CD4-positive, alpha-beta T cell (primary cell): Measurements from ENCODE around the gene FGGY. TPM values are rescaled to one million over a fixed set of nuclear protein-coding genes. Genes with fewer than 3 reads are reported as not detected.

ENCODE experiments used
- ATAC-seq: fragments of 200-7000 bp; cut with Tn5 transposase; one replicate; pipeline ENCODE4 v1.10.0; 2022; ENCODE audit warnings: mild to moderate bottlenecking; ENCODE audit not compliant: poor library complexity
- CTCF ChIA-PET: fragments of 350-600 bp; sonication (Branson Sonifier 250); formaldehyde crosslinking; loops from one replicate; lab custom pipeline; 2021; ENCODE audit warnings: antibody characterized with exemption, inconsistent platforms; lab: Charles Lee
- POLR2A ChIA-PET: fragments of 350-600 bp; sonication (Branson Sonifier 250); formaldehyde crosslinking; loops from one replicate; lab custom pipeline; 2021; ENCODE audit warnings: antibody characterized with exemption, inconsistent platforms; lab: Charles Lee
- DNase-seq, 14 experiments: peaks; one replicate each; pipeline ENCODE4 v3.0.0-alpha.2; 2013 to 2020; ENCODE audit warnings: mixed read lengths in 2 of 14
- H3K27ac ChIP-seq, 2 donors: one replicate each; pipeline versions ENCODE4 v1.5.1 to v1.7.0; 2013; ENCODE audit warnings: low read length in 2 of 2, low read depth in 1 of 2, mild to moderate bottlenecking in 1 of 2
- H3K27me3 ChIP-seq, 2 experiments: 1 replicate in 1 of 2; 2 replicates in 1 of 2; pipeline versions ENCODE4 v1.6.1 to v1.7.0; 2013; ENCODE audit warnings: low read length in 2 of 2, control low read depth in 1 of 2, mild to moderate bottlenecking in 1 of 2, moderate library complexity in 1 of 2; ENCODE audit not compliant: insufficient read depth in 2 of 2, control insufficient read depth in 1 of 2
- H3K36me3 ChIP-seq: one replicate; pipeline ENCODE4 v1.6.1; 2013; ENCODE audit warnings: low read length, control low read depth; ENCODE audit not compliant: insufficient read depth
- H3K4me1 ChIP-seq: one replicate; pipeline ENCODE4 v1.6.1; 2013; ENCODE audit warnings: low read length, control low read depth; ENCODE audit not compliant: insufficient read depth
- H3K4me3 ChIP-seq: one replicate; pipeline ENCODE4 v1.5.1; 2013; ENCODE audit warnings: mild to moderate bottlenecking, low read length, moderate library complexity
- H3K9me3 ChIP-seq, 2 experiments: 1 replicate in 1 of 2; 2 replicates in 1 of 2; pipeline versions ENCODE4 v1.6.1 to v1.7.0; 2013; ENCODE audit warnings: low read length in 2 of 2, mild to moderate bottlenecking in 2 of 2, control low read depth in 1 of 2, moderate library complexity in 1 of 2; ENCODE audit not compliant: control insufficient read depth in 1 of 2, insufficient read depth in 1 of 2
- H3K27ac Mint-ChIP-seq: one replicate; pipeline ENCODE4 v1.8.0; 2020; ENCODE audit warnings: mixed read lengths
- H3K27me3 Mint-ChIP-seq: one replicate; pipeline ENCODE4 v1.8.0; 2021; ENCODE audit warnings: mixed read lengths
- H3K36me3 Mint-ChIP-seq: one replicate; pipeline ENCODE4 v1.8.0; 2021; ENCODE audit warnings: low read depth, mixed read lengths
- H3K4me1 Mint-ChIP-seq: one replicate; pipeline ENCODE4 v1.8.0; 2021; ENCODE audit warnings: low read depth, mixed read lengths
- H3K4me3 Mint-ChIP-seq: one replicate; pipeline ENCODE4 v1.8.0; 2020; ENCODE audit warnings: mild to moderate bottlenecking, mixed read lengths
- H3K9me3 Mint-ChIP-seq: one replicate; pipeline ENCODE4 v1.8.0; 2020; ENCODE audit warnings: mixed read lengths
- intact Hi-C, 2 experiments: fragments of 100-400 bp; cut with DNase I in 1 of 2; cut with micrococcal nuclease in 1 of 2; formaldehyde crosslinking; loops; one replicate each; pipeline versions ENCODE4 v1.15.1 to v1.9.0; 2023 to 2025; cut with DNase I, micrococcal nuclease
- total RNA-seq, 174 experiments: library from RNA in 2 of 174; stranded (reverse) in 2 of 174; gene quantifications; one replicate each; pipeline ENCODE4 v1.2.3 and lab custom pipeline; 2021 to 2026
- TF ChIP-seq, protein P1 (sequence below): fragments of 200-600 bp; IDR thresholded peaks from one replicate; pipeline ENCODE4 v1.8.0; 2022; ENCODE audit warnings: antibody characterized with exemption, mild to moderate bottlenecking

FGGY gene
- total RNA-seq, 2 experiments from 2014 or later: 9.5 to 10.0 TPM

DNA sequence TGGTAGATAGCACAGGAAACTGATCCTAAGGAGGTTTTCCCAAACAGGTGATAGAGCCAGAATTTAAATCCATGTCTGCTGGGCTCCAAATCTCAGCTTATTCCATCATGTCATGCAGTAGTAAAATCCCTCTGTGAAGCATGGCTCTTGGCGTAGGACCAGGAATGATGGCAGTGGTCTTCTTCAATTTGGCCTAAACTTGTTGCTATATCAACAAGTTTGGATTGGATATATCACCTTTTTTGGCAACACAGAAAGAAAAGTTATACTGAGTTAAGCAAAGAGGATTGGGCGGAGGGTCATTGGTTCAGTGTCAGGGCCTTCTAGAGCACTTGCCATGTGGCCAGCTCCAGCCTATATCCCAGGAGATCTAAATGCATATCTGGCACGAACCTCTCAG is 52.2 kb downstream of the FGGY start:
- ChIA-PET CTCF (no interaction called here), POLR2A (interaction anchor here (1.0 kb wide), 1 partner anchor 15 kb away, joined by 3 read pairs; no protein-coding TSS in a partner anchor)
- no peak overlapping the region for H3K27ac Mint-ChIP-seq
- Histone ChIP-seq H3K4me1 (no peaks in the 10 kb centered on the region), H3K27ac (no peak overlapping the region), H3K27me3 (no peaks in the 10 kb centered on the region), H3K4me3 (no peak overlapping the region), H3K9me3 (no peaks in the 10 kb centered on the region), H3K36me3 (no peaks in the 10 kb centered on the region)
- TF ChIP-seq, protein P1, sequence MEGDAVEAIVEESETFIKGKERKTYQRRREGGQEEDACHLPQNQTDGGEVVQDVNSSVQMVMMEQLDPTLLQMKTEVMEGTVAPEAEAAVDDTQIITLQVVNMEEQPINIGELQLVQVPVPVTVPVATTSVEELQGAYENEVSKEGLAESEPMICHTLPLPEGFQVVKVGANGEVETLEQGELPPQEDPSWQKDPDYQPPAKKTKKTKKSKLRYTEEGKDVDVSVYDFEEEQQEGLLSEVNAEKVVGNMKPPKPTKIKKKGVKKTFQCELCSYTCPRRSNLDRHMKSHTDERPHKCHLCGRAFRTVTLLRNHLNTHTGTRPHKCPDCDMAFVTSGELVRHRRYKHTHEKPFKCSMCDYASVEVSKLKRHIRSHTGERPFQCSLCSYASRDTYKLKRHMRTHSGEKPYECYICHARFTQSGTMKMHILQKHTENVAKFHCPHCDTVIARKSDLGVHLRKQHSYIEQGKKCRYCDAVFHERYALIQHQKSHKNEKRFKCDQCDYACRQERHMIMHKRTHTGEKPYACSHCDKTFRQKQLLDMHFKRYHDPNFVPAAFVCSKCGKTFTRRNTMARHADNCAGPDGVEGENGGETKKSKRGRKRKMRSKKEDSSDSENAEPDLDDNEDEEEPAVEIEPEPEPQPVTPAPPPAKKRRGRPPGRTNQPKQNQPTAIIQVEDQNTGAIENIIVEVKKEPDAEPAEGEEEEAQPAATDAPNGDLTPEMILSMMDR: no peak
- no peak overlapping the region for H3K4me3 Mint-ChIP-seq
- ATAC-seq: no peak
- H3K4me1 Mint-ChIP-seq: no peaks in the 10 kb centered on the region
- no peak for DNase-seq
- no peaks in the 10 kb centered on the region for H3K9me3 Mint-ChIP-seq
- intact Hi-C loops: no loop called here
- no peaks in the 10 kb centered on the region for H3K27me3 Mint-ChIP-seq
- no peaks in the 10 kb centered on the region for H3K36me3 Mint-ChIP-seq

DNA sequence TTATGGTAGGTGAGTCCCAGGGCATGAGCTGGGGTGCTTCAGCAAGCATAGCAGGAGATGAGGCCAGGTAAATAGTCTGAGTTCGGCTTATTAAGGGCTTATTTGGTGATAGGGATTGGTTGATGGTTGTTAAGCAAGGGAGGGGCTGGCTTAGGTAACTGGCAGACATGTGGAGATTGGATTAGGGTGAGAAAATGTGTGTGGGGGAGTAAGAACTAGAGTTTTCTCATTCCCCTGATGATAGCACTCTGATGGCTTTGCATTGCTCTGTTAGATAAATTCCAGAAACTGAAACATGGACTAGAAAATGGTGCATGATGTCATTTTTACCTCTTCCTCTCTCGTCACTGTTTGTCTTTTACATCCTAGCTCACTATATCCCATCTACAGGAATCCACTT is 53.6 kb downstream of the FGGY start:
- Mint-ChIP-seq H3K4me3 (no peak overlapping the region), H3K27me3 (no peaks in the 10 kb centered on the region), H3K27ac (no peak overlapping the region), H3K9me3 (no peaks in the 10 kb centered on the region), H3K4me1 (no peaks in the 10 kb centered on the region), H3K36me3 (no peaks in the 10 kb centered on the region)
- H3K4me1 ChIP-seq: no peaks in the 10 kb centered on the region
- intact Hi-C loops: no loop called here
- no peaks in the 10 kb centered on the region for H3K36me3 ChIP-seq
- TF ChIP-seq, protein P1: no peak
- POLR2A ChIA-PET: no interaction called here
- H3K27me3 ChIP-seq: no peaks in the 10 kb centered on the region
- DNase-seq (no peak), ATAC-seq (no peak)
- H3K9me3 ChIP-seq: no peaks in the 10 kb centered on the region
- H3K27ac ChIP-seq: no peak overlapping the region
- no peak overlapping the region for H3K4me3 ChIP-seq
- CTCF ChIA-PET: no interaction called here

DNA sequence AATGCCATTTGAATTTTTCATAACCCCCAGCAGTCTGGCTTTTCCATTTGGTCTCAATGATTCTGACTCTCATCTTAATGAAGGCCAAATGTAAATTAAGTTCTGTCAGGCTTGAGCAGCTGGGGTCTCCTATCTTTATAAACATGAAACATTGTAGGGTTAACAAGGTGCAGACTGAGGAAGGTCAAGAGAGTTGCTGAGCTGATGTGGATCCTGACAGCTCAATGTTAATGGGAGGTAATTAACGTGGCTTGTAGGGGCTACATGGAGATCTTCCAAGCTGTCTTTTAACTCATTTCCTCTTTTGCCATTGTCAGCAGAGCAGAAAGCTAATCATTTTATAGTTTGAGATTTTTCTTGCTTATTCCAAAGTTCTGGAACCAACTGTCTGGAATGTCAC is 55.2 kb downstream of the FGGY start:
- TF ChIP-seq, protein P1: no peak
- ChIA-PET POLR2A (no interaction called here), CTCF (interaction anchor here (0.9 kb wide), 1 partner anchor 14 kb away, joined by 3 read pairs; no protein-coding TSS in a partner anchor)
- no peaks in the 10 kb centered on the region for H3K4me1 ChIP-seq
- ATAC-seq (no peak), DNase-seq (no peak)
- no peak overlapping the region for H3K4me3 ChIP-seq
- no peaks in the 10 kb centered on the region for H3K4me1 Mint-ChIP-seq
- H3K27me3 ChIP-seq: no peaks in the 10 kb centered on the region
- H3K4me3 Mint-ChIP-seq: no peak overlapping the region
- no peaks in the 10 kb centered on the region for H3K9me3 Mint-ChIP-seq
- H3K27ac ChIP-seq: no peak overlapping the region
- no peaks in the 10 kb centered on the region for H3K9me3 ChIP-seq
- H3K27me3 Mint-ChIP-seq: no peaks in the 10 kb centered on the region
- H3K36me3 Mint-ChIP-seq: no peaks in the 10 kb centered on the region
- no peak overlapping the region for H3K27ac Mint-ChIP-seq
- H3K36me3 ChIP-seq: no peaks in the 10 kb centered on the region
- intact Hi-C loops: no loop called here
